WTC11 (cell line): Measurements from ENCODE around the gene USP15.

ENCODE experiments used
- GABPB1 ChIP-seq: sonication (generic); formaldehyde crosslinking; IDR thresholded peaks from 2 replicates; pipeline ENCODE4 v1.8.1; 2023; ENCODE audit warnings: mild to moderate bottlenecking, missing genetic modification reagents
- JUN ChIP-seq: sonication (generic); formaldehyde crosslinking; IDR thresholded peaks from 2 replicates; pipeline ENCODE4 v1.8.0; 2023; ENCODE audit warnings: mild to moderate bottlenecking, missing genetic modification reagents
- NFE2L1 ChIP-seq: sonication (generic); formaldehyde crosslinking; IDR thresholded peaks from 2 replicates; pipeline ENCODE4 v1.8.1; 2023; ENCODE audit warnings: missing genetic modification reagents
- NR1H2 ChIP-seq: sonication (generic); formaldehyde crosslinking; IDR thresholded peaks from 2 replicates; pipeline ENCODE4 v1.9.0; 2021; ENCODE audit warnings: mild to moderate bottlenecking, moderate library complexity, missing genetic modification reagents
- PRDM15 ChIP-seq: sonication (generic); formaldehyde crosslinking; IDR thresholded peaks from 2 replicates; pipeline ENCODE4 v1.8.0; 2022; ENCODE audit warnings: missing genetic modification reagents
- SP1 ChIP-seq: sonication (generic); formaldehyde crosslinking; conservative IDR thresholded peaks from 2 replicates; pipeline ENCODE4 v1.8.1; 2022; ENCODE audit warnings: missing genetic modification reagents
- ZNF263 ChIP-seq: sonication (generic); formaldehyde crosslinking; IDR thresholded peaks from 2 replicates; pipeline ENCODE4 v1.8.1; 2022; ENCODE audit warnings: low read depth, mild to moderate bottlenecking, moderate library complexity, missing genetic modification reagents
- ZNF281 ChIP-seq: sonication (generic); formaldehyde crosslinking; IDR thresholded peaks from 2 replicates; pipeline ENCODE4 v1.8.0; 2023; ENCODE audit warnings: mild to moderate bottlenecking, missing genetic modification reagents
- ZSCAN18 ChIP-seq: fragments of 250-450 bp; sonication (Bioruptor Pico); IDR thresholded peaks from 2 replicates; pipeline ENCODE4 v2.1.2; 2022; ENCODE audit warnings: mild to moderate bottlenecking, moderate library complexity
- TF ChIP-seq, protein P1 (sequence below): fragments of 200-600 bp; IDR thresholded peaks from 2 replicates; pipeline ENCODE4 v1.8.0; 2022; ENCODE audit warnings: antibody characterized with exemption
- TF ChIP-seq, protein P2 (sequence below): sonication (generic); formaldehyde crosslinking; conservative IDR thresholded peaks from 2 replicates; pipeline ENCODE4 v1.8.1; 2022; ENCODE audit warnings: mild to moderate bottlenecking, missing genetic modification reagents

GRCh38 chr12:62435303-62436163 lies 175.3 kb downstream of the USP15 start:
- TF ChIP-seq, protein P1, sequence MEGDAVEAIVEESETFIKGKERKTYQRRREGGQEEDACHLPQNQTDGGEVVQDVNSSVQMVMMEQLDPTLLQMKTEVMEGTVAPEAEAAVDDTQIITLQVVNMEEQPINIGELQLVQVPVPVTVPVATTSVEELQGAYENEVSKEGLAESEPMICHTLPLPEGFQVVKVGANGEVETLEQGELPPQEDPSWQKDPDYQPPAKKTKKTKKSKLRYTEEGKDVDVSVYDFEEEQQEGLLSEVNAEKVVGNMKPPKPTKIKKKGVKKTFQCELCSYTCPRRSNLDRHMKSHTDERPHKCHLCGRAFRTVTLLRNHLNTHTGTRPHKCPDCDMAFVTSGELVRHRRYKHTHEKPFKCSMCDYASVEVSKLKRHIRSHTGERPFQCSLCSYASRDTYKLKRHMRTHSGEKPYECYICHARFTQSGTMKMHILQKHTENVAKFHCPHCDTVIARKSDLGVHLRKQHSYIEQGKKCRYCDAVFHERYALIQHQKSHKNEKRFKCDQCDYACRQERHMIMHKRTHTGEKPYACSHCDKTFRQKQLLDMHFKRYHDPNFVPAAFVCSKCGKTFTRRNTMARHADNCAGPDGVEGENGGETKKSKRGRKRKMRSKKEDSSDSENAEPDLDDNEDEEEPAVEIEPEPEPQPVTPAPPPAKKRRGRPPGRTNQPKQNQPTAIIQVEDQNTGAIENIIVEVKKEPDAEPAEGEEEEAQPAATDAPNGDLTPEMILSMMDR, result no peak
- TF ChIP-seq SP1 (CRISPR knock-in tag) (no peak), ZNF281 (CRISPR knock-in tag) (no peak), GABPB1 (no peak), NFE2L1 (CRISPR knock-in tag) (no peak), PRDM15 (no peak), ZSCAN18 (CRISPR knock-in tag) (no peak), NR1H2 (CRISPR knock-in tag) (no peak), ZNF263 (CRISPR knock-in tag) (no peak), JUN (CRISPR knock-in tag) (no peak)
- TF ChIP-seq, protein P2, sequence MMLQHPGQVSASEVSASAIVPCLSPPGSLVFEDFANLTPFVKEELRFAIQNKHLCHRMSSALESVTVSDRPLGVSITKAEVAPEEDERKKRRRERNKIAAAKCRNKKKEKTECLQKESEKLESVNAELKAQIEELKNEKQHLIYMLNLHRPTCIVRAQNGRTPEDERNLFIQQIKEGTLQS (CRISPR knock-in tag), result no peak
